K562 (cell line): Measurements from ENCODE around the gene ANK3. TPM values are rescaled to one million over a fixed set of nuclear protein-coding genes. Genes with fewer than 3 reads are reported as not detected.

Experiments
- ASH1L ChIP-seq: fragments of 450-650 bp; IDR thresholded peaks from 2 replicates; pipeline ENCODE4 v1.6.1; 2018; ENCODE audit warnings: borderline replicate concordance, mild to moderate bottlenecking, low read depth; ENCODE audit not compliant: partially characterized antibody
- ATF1 ChIP-seq, 2 experiments: fragments of 450-650 bp in 1 of 2; IDR thresholded peaks; 2 replicates each; pipeline ENCODE4 v1.6.1; 2016; ENCODE audit warnings: missing compliant biosample characterization in 1 of 2, missing genetic modification characterization in 1 of 2
- CHD7 ChIP-seq: fragments of 200-600 bp; sonication (generic); IDR thresholded peaks from one replicate; pipeline ENCODE4 v1.6.1; 2012; ENCODE audit warnings: mild to moderate bottlenecking, low read depth, low read length, inconsistent platforms
- CLOCK ChIP-seq: fragments of 250-450 bp; sonication (Bioruptor Pico); IDR thresholded peaks from 2 replicates; pipeline ENCODE4 v1.4.0; 2020; ENCODE audit warnings: mild to moderate bottlenecking, moderate library complexity, borderline replicate concordance
- DMBX1 ChIP-seq: fragments of 250-450 bp; sonication (Bioruptor Pico); IDR thresholded peaks from 2 replicates; pipeline ENCODE4 v1.8.0; 2022; ENCODE audit warnings: inconsistent platforms, mild to moderate bottlenecking, moderate library complexity, borderline replicate concordance
- EP300 ChIP-seq: IDR thresholded peaks from 2 replicates; pipeline ENCODE4 v1.6.1; 2012; ENCODE audit warnings: low read length, improper control_type of control experiment
- FOXA3 ChIP-seq, 2 experiments: fragments of 450-650 bp in 1 of 2; sonication (generic) in 1 of 2; formaldehyde crosslinking; IDR thresholded peaks in 1 of 2; conservative IDR thresholded peaks in 1 of 2; 2 replicates each; pipeline versions ENCODE4 v1.4.0 to v1.8.0; 2020 to 2022; ENCODE audit warnings: mild to moderate bottlenecking in 2 of 2, missing genetic modification reagents in 1 of 2
- HDAC1 ChIP-seq, 2 experiments: fragments of 450-650 bp; IDR thresholded peaks; 2 replicates each; pipeline ENCODE4 v1.6.1; 2016 to 2017; ENCODE audit warnings: inconsistent platforms in 1 of 2, mild to moderate bottlenecking in 1 of 2, moderate library complexity in 1 of 2
- HNRNPUL1 ChIP-seq: fragments of 200-400 bp; formaldehyde crosslinking; IDR thresholded peaks from 2 replicates; pipeline ENCODE4 v1.6.1; 2017; ENCODE audit warnings: low read length
- MYBL2 ChIP-seq, 2 experiments: fragments of 450-650 bp in 1 of 2; sonication (generic) in 1 of 2; formaldehyde crosslinking in 1 of 2; IDR thresholded peaks; 2 replicates each; pipeline versions ENCODE4 v1.6.1 to v1.8.1; 2017 to 2022; ENCODE audit warnings: borderline replicate concordance in 1 of 2, inconsistent platforms in 1 of 2, low read depth in 1 of 2, mild to moderate bottlenecking in 1 of 2, missing genetic modification reagents in 1 of 2, moderate library complexity in 1 of 2
- RBFOX2 ChIP-seq: fragments of 200-400 bp; formaldehyde crosslinking; IDR thresholded peaks from 2 replicates; pipeline ENCODE4 v1.6.1; 2017; ENCODE audit warnings: low read depth, mild to moderate bottlenecking, low read length, moderate library complexity
- ZNF324 ChIP-seq: fragments of 250-450 bp; sonication (Bioruptor Pico); IDR thresholded peaks from 2 replicates; pipeline ENCODE4 v1.4.0; 2020; ENCODE audit warnings: mild to moderate bottlenecking
- polyA plus RNA-seq, 8 experiments: library from polyadenylated mRNA; depleted of rRNA in 4 of 8; stranded (reverse) in 5 of 8; unstranded in 3 of 8; fragments of >200 nt; fragmentation: Nextera tagmentation in 2 of 8; fragmentation: Illumina TruSeq in 1 of 8; extraction: Ambion mirVana in 2 of 8; extraction: Trizol in 1 of 8; gene quantifications; 2 replicates each; pipeline versions ENCODE4 v1.2.1 to v1.2.3, GENCODE V29; 2011 to 2014; ENCODE audit warnings: inconsistent platforms in 1 of 8, missing spikeins in 1 of 8
- total RNA-seq, 7 experiments: library from RNA; depleted of rRNA in 6 of 7; stranded (reverse); fragments of >200 nt in 6 of 7; fragmentation: Illumina TruSeq in 2 of 7; extraction: Trizol in 2 of 7; gene quantifications; 2 replicates each; pipeline versions ENCODE4 v1.2.1 to v1.2.3, GENCODE V29; 2011 to 2021; ENCODE audit warnings: low replicate concordance in 1 of 7

Gene ANK3
- total and polyA plus RNA-seq, 9 of the 15 experiments (the other 6 are each of a cell fraction or from before 2014, with no cell fraction given): 10.0 to 32.3 (median 17.9) TPM

- TF ChIP-seq CHD7 (no peak), DMBX1 (peak; percentile 95), CLOCK (no peak), MYBL2 (IDR thresholded peaks at IDR 0.05; ENCODE audit: low read depth) (no peak; the same call in 1 of the 2 replicates), MYBL2 (CRISPR knock-in tag; IDR thresholded peaks at IDR 0.05; ENCODE audit: borderline replicate concordance) (no peak), HDAC1 (IDR thresholded peaks at IDR 0.05) (peak in 1 of 2 experiments; percentile 64; a peak in 1 of 4 replicates), EP300 (peak; percentile 49), FOXA3 (CRISPR knock-in tag; conservative IDR thresholded peaks at IDR 0.05 in 1 of 2, IDR thresholded peaks at IDR 0.05 in 1 of 2) (no peak), HNRNPUL1 (no peak), RBFOX2 (peak; percentile 37; the same call in 1 of the 2 replicates), ZNF324 (CRISPR knock-in tag) (no peak), ATF1 (CRISPR knock-in tag; IDR thresholded peaks at IDR 0.05) (no peak), ATF1 (tag; IDR thresholded peaks at IDR 0.05) (peak; percentile 95), ASH1L (peak; percentile 42)
Observed at GRCh38 chr10:60353519-60354258, 36.0 kb downstream of the ANK3 start (continued).
